Epithelial cell of esophagus (primary cell): Measurements from ENCODE around the gene SLC7A6OS.

Source experiments
- DNase-seq: peaks from one replicate; pipeline ENCODE4 v3.0.0; 2010; ENCODE audit warnings: low read depth
- H3K4me3 ChIP-seq: 2 replicates; pipeline ENCODE4 v1.5.1; 2011; ENCODE audit warnings: mild to moderate bottlenecking, low read length, control low read depth
- TF ChIP-seq, protein P1 (sequence below): IDR thresholded peaks from 2 replicates; pipeline ENCODE4 v1.5.1; 2011; ENCODE audit warnings: low read depth, mild to moderate bottlenecking, low read length, control low read depth, inconsistent platforms; ENCODE audit not compliant: insufficient read depth; ENCODE audit errors: missing control alignments

SLC7A6OS gene

DNA sequence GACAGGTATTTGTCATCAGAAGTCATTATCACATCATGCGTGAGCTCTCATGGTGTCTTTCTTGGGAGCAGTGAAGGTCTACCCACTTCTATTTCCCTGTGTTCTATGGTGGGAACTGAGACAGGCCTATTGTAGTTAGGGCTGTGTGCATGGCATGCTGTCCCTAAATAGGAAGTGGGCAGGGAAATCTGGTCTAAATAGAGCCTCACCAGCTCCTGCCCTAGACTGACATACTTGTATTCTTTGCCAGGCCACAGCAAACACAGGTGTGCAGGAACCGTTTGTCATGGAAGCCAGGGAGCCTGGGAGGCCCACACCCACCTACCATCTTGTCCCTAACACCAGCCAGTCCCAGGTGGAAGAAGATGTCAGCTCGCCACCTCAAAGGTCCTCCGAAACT, 36.3 kb downstream of the SLC7A6OS start:
- H3K4me3 ChIP-seq, result no peak overlapping the region
- TF ChIP-seq, protein P1, sequence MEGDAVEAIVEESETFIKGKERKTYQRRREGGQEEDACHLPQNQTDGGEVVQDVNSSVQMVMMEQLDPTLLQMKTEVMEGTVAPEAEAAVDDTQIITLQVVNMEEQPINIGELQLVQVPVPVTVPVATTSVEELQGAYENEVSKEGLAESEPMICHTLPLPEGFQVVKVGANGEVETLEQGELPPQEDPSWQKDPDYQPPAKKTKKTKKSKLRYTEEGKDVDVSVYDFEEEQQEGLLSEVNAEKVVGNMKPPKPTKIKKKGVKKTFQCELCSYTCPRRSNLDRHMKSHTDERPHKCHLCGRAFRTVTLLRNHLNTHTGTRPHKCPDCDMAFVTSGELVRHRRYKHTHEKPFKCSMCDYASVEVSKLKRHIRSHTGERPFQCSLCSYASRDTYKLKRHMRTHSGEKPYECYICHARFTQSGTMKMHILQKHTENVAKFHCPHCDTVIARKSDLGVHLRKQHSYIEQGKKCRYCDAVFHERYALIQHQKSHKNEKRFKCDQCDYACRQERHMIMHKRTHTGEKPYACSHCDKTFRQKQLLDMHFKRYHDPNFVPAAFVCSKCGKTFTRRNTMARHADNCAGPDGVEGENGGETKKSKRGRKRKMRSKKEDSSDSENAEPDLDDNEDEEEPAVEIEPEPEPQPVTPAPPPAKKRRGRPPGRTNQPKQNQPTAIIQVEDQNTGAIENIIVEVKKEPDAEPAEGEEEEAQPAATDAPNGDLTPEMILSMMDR, result no peak
- DNase-seq, result no peak

GRCh38 chr16:68273896-68274295, 36.9 kb downstream of the SLC7A6OS start:
- TF ChIP-seq, protein P1, result no peak
- peak; percentile 70 for DNase-seq
- no peak overlapping the region for H3K4me3 ChIP-seq

DNA sequence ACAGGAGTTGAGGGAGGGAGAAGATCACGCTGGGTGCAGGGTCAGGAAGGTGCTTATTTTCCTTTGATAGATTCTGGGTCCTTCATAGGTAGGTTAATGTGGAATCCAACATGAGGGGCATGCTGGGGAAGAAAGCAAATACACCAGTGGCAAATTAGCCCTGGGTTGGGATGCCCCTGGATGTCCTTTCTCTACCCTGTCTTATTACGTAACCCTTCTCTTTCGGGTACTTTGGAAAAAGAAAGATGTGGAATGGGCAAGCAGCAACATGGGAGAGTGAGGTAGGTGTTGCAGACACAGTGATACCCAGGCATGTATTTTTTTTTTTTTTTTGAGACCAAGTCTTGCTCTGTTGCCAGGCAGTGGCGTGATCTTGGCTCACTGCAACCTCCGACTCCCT, 37.3 kb downstream of the SLC7A6OS start:
- DNase-seq, result peak; percentile 30
- H3K4me3 ChIP-seq, result no peak overlapping the region
- TF ChIP-seq, protein P1, result no peak

DNA sequence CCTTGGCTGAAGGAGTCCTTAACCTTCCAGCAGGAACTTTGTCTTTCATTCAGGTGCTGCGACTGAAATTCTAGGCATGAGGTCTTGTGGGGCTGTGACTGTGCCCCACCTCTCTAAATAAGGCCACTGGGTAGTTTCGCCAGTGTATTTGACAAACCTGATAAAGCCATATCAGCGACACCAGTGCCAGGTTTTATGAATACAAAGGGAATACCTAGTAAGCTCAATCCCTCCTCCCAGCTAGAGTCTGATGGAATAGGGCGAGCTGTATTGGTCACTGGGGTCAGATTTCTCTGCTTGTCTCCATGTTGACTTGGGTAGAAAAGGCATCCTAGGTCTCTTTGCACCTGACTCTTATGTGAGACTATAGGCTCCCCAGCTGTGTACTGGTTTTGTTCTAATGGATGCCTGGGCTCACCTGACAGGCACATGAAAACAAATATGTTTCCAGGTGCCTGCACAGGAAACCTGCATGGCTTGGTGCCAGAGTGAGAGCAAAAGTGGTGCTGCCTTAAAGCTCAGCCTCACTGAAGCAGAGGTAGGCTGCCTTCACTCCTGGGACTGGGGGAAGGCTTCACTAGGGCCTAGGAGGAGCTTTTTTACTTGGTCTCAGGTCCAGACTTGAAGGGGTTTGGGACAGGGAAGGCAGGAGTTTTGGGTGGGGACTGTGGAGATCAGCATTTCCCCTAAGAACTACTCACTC, 38.1 kb downstream of the SLC7A6OS start:
- no peak overlapping the region for H3K4me3 ChIP-seq
- DNase-seq, result peak; percentile 36

DNA sequence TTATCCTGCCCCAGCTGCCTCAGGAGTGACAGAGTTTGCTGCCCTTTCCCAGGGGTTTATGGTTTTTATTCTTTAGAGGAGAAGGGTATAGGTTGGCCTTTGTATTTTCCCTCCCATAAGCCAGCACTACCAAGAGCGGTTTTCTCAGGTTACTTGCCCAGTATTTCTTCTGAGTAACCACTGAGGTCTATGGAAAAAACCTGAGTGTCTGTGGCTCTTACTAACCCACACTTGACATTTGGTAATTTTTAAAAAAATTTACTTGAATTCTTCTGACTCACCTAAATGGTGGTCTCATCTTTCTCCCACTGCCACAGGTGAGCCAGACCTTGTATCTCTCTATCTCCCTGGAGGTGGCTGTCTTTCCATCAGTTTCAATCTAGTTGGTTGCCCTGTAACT, 40.4 kb downstream of the SLC7A6OS start:
- no peak overlapping the region for H3K4me3 ChIP-seq
- no peak for DNase-seq
- TF ChIP-seq, protein P1, result no peak

More for the DNA sequence above, 38.1 kb downstream of the SLC7A6OS start:
- TF ChIP-seq, protein P1, result no peak

- TF ChIP-seq, protein P1, result no peak
- H3K4me3 ChIP-seq, result no peak overlapping the region
Measured at GRCh38 chr16:68269793-68270192, 41.0 kb downstream of the SLC7A6OS start.

DNA sequence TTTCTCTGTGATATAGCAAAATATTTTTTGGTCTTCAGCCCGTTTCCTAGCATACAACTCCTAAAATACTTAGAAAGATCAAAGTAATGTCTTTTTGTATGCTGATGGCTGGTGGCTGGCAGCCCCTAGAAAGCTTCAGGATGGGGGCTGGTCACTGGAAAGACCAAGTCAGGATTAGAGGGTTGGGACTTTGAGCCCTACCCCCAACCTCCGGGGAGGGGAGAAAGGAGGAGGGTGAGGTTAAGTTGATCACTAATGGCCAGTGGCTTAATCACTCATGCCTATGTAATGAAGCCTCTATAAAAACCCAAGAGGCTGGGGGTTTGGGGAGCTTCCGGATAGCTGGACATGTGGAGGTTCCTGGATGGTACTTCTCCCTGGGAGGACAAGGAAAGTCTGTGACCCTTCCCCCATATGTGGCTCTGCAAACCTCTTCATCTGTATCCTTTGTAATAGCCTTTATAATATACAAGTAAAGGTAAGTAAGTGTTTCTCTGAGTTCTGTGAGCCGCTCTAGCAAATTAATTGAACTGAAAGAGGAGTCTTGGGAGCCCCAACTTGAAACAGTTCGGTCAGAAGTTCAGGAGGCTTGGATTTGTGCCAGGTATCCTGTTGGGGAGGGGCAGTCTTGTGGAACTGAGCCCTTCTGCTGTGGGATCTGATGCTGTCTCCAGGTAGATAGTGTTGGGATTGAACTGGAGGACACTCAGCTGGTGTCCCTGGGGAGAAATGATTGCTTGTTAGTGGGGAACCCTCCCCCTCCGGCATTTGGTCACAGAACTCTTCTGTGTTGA, 42.9 kb downstream of the SLC7A6OS start:
- TF ChIP-seq, protein P1, result no peak
- DNase-seq, result no peak
- H3K4me3 ChIP-seq, result no peak overlapping the region

More at GRCh38 chr16:68269793-68270192, 41.0 kb downstream of the SLC7A6OS start:
- DNase-seq, result no peak
